ENCODE measurements around the gene PKD2. TPM values are rescaled to one million over a fixed set of nuclear protein-coding genes. Genes with fewer than 3 reads are reported as not detected.

The PKD2 gene
- total and polyA plus RNA-seq, 2 of the 13 experiments (the other 11 are each of a cell fraction or from before 2014, with no cell fraction given), result 5.6 to 9.1 TPM

- TF ChIP-seq ATF2 (CRISPR knock-in tag; IDR thresholded peaks at IDR 0.05), result no peak
- no peak for TF ChIP-seq ETV5 (CRISPR knock-in tag; IDR thresholded peaks at IDR 0.05; ENCODE audit: borderline replicate concordance)
- no peak for TF ChIP-seq ETS1 (CRISPR knock-in tag; IDR thresholded peaks at IDR 0.05)
- TF ChIP-seq THAP9 (CRISPR knock-in tag; IDR thresholded peaks at IDR 0.05; ENCODE audit: borderline replicate concordance), result no peak
- TF ChIP-seq THAP11 (CRISPR knock-in tag; IDR thresholded peaks at IDR 0.05), result 0 out of 2 replicates have a peak, but pooled peaks have one; percentile 15
- TF ChIP-seq CBFB (CRISPR knock-in tag; IDR thresholded peaks at IDR 0.05), result no peak
- no peak; the same call in 1 of the 2 replicates for TF ChIP-seq HMG20A (CRISPR knock-in tag; IDR thresholded peaks at IDR 0.05; ENCODE audit: borderline replicate concordance)
- TF ChIP-seq ZNF331 (CRISPR knock-in tag; IDR thresholded peaks at IDR 0.05), result peak; percentile 62
- no peak for TF ChIP-seq ZNF724P (CRISPR knock-in tag; IDR thresholded peaks at IDR 0.05; ENCODE audit: borderline replicate concordance)
- peak; percentile 56; the same call in 1 of the 2 replicates for TF ChIP-seq KDM2A (CRISPR knock-in tag; IDR thresholded peaks at IDR 0.05; ENCODE audit: borderline replicate concordance, low read depth)
- TF ChIP-seq ZNF44 (CRISPR knock-in tag; IDR thresholded peaks at IDR 0.05), result no peak
- 0 out of 2 replicates have a peak, but pooled peaks have one; percentile 42 for TF ChIP-seq ZNF580 (CRISPR knock-in tag; IDR thresholded peaks at IDR 0.05; ENCODE audit: borderline replicate concordance, low read depth)
- no peak for TF ChIP-seq ZNF296 (CRISPR knock-in tag; conservative IDR thresholded peaks at IDR 0.05)
- TF ChIP-seq ZNF552 (CRISPR knock-in tag; IDR thresholded peaks at IDR 0.05; ENCODE audit: borderline replicate concordance), result no peak
- TF ChIP-seq ZNF317 (CRISPR knock-in tag; IDR thresholded peaks at IDR 0.05), result no peak
- no peak for TF ChIP-seq ZC3H4 (CRISPR knock-in tag; IDR thresholded peaks at IDR 0.05; ENCODE audit: borderline replicate concordance)
- no peak for TF ChIP-seq ZNF629 (CRISPR knock-in tag; conservative IDR thresholded peaks at IDR 0.05)
- no peak for TF ChIP-seq MTF2 (CRISPR knock-in tag; IDR thresholded peaks at IDR 0.05; ENCODE audit: borderline replicate concordance)
- no peak for TF ChIP-seq HNRNPLL (IDR thresholded peaks at IDR 0.05; ENCODE audit: low read depth, low read length, poor library complexity, severe bottlenecking)
- no peak for TF ChIP-seq SMARCE1 (IDR thresholded peaks at IDR 0.05; ENCODE audit: borderline replicate concordance)
- TF ChIP-seq RAD21 (CRISPR knock-in tag; IDR thresholded peaks at IDR 0.05), result peak; percentile 78
- TF ChIP-seq RXRB (CRISPR knock-in tag; IDR thresholded peaks at IDR 0.05; ENCODE audit: borderline replicate concordance), result 0 out of 2 replicates have a peak, but pooled peaks have one; percentile 23
- TF ChIP-seq CENPBD1 (CRISPR knock-in tag; IDR thresholded peaks at IDR 0.05; ENCODE audit: borderline replicate concordance, low read depth), result no peak
- no peak for TF ChIP-seq KAT7 (CRISPR knock-in tag; IDR thresholded peaks at IDR 0.05; ENCODE audit: borderline replicate concordance)
Observed at GRCh38 chr4:87985097-87985886, 22.1 kb upstream of the PKD2 start (continued).

Data from HepG2 (cell line).